Nephron progenitor cell (in vitro differentiated cells): ENCODE results near the gene FAM76A.
A peak's percentile ranks its signal among the peaks of the same experiment; 100 is the strongest.

Experiments used
- DNase-seq: peaks from one replicate; pipeline ENCODE4 v3.0.0; 2021
- H3K27ac Mint-ChIP-seq: 2 replicates; pipeline ENCODE4 v1.8.0; 2021; ENCODE audit warnings: mild to moderate bottlenecking, moderate library complexity, mixed read lengths
- H3K27me3 Mint-ChIP-seq: 2 replicates; pipeline ENCODE4 v1.8.0; 2021; ENCODE audit warnings: mild to moderate bottlenecking, low read depth, mixed read lengths; ENCODE audit not compliant: poor library complexity
- H3K36me3 Mint-ChIP-seq: 2 replicates; pipeline ENCODE4 v1.8.0; 2021; ENCODE audit warnings: low read depth, mixed read lengths
- H3K4me1 Mint-ChIP-seq: 2 replicates; pipeline ENCODE4 v1.8.0; 2021; ENCODE audit warnings: mixed read lengths
- H3K4me3 Mint-ChIP-seq: 2 replicates; pipeline ENCODE4 v1.8.0; 2021; ENCODE audit warnings: mild to moderate bottlenecking, moderate library complexity, mixed read lengths
- H3K9me3 Mint-ChIP-seq: 2 replicates; pipeline ENCODE4 v1.8.0; 2021; ENCODE audit warnings: mild to moderate bottlenecking, moderate library complexity, mixed read lengths
- CTCF ChIP-seq: fragments of 200-600 bp; sonication (generic); IDR thresholded peaks from 2 replicates; pipeline ENCODE4 v1.5.0; 2021; ENCODE audit warnings: antibody characterized with exemption

FAM76A gene

GRCh38 chr1:27778056-27778455 lies 52.3 kb downstream of the FAM76A start:
- Mint-ChIP-seq H3K27ac (no peak overlapping the region), H3K27me3 (no peaks in the 10 kb centered on the region), H3K36me3 (peaks cover 9% of the 10 kb centered on the region), H3K4me3 (no peak overlapping the region), H3K4me1 (peaks cover 8% of the 10 kb centered on the region), H3K9me3 (no peaks in the 10 kb centered on the region)
- no peak for TF ChIP-seq CTCF
- no peak for DNase-seq

- Mint-ChIP-seq H3K9me3 (no peaks in the 10 kb centered on the region), H3K27ac (no peak overlapping the region), H3K27me3 (no peaks in the 10 kb centered on the region), H3K4me3 (no peak overlapping the region), H3K36me3 (peaks cover 9% of the 10 kb centered on the region), H3K4me1 (peaks cover 2% of the 10 kb centered on the region)
- DNase-seq: no peak
- TF ChIP-seq CTCF: no peak
Measured at GRCh38 chr1:27779122-27779521, 53.4 kb downstream of the FAM76A start.

GRCh38 chr1:27782950-27783349 lies 57.2 kb downstream of the FAM76A start:
- H3K36me3 Mint-ChIP-seq: peaks cover 9% of the 10 kb centered on the region
- no peak for DNase-seq
- no peak overlapping the region for H3K4me3 Mint-ChIP-seq
- H3K27me3 Mint-ChIP-seq: no peaks in the 10 kb centered on the region
- no peak for TF ChIP-seq CTCF
- H3K4me1 Mint-ChIP-seq: no peaks in the 10 kb centered on the region
- H3K9me3 Mint-ChIP-seq: no peaks in the 10 kb centered on the region
- H3K27ac Mint-ChIP-seq: peak overlapping the region; percentile 68

- no peak for TF ChIP-seq CTCF
- no peak for DNase-seq
- no peaks in the 10 kb centered on the region for H3K27me3 Mint-ChIP-seq
- H3K4me1 Mint-ChIP-seq: no peaks in the 10 kb centered on the region
- H3K9me3 Mint-ChIP-seq: no peaks in the 10 kb centered on the region
- no peak overlapping the region for H3K27ac Mint-ChIP-seq
- H3K36me3 Mint-ChIP-seq: peaks cover 14% of the 10 kb centered on the region
- no peak overlapping the region for H3K4me3 Mint-ChIP-seq
Measured at GRCh38 chr1:27784700-27785099, 58.9 kb downstream of the FAM76A start.

GRCh38 chr1:27785781-27786455 lies 60.2 kb downstream of the FAM76A start:
- Mint-ChIP-seq H3K9me3 (no peaks in the 10 kb centered on the region), H3K36me3 (peaks cover 18% of the 10 kb centered on the region), H3K4me1 (no peaks in the 10 kb centered on the region), H3K27ac (no peak overlapping the region), H3K27me3 (no peaks in the 10 kb centered on the region), H3K4me3 (no peak overlapping the region)
- no peak for TF ChIP-seq CTCF
- no peak for DNase-seq

GRCh38 chr1:27787895-27788294 lies 62.1 kb downstream of the FAM76A start:
- no peak overlapping the region for H3K27ac Mint-ChIP-seq
- TF ChIP-seq CTCF: no peak
- no peaks in the 10 kb centered on the region for H3K9me3 Mint-ChIP-seq
- no peak for DNase-seq
- no peaks in the 10 kb centered on the region for H3K27me3 Mint-ChIP-seq
- H3K4me3 Mint-ChIP-seq: no peak overlapping the region
- H3K36me3 Mint-ChIP-seq: peaks cover 18% of the 10 kb centered on the region
- no peaks in the 10 kb centered on the region for H3K4me1 Mint-ChIP-seq
